ENCODE results near the gene EVA1C. TPM values are rescaled to one million over a fixed set of nuclear protein-coding genes. Genes with fewer than 3 reads are reported as not detected.
"Not testable (repeated sequence)": the region's sequence is repeated elsewhere in the genome, so short reads cannot be mapped to it uniquely, and the experiment has no call there.

The EVA1C gene
- total and polyA plus RNA-seq, 3 donors from 2014 or later = 28.4 to 47.0 (median 44.2) TPM

DNA sequence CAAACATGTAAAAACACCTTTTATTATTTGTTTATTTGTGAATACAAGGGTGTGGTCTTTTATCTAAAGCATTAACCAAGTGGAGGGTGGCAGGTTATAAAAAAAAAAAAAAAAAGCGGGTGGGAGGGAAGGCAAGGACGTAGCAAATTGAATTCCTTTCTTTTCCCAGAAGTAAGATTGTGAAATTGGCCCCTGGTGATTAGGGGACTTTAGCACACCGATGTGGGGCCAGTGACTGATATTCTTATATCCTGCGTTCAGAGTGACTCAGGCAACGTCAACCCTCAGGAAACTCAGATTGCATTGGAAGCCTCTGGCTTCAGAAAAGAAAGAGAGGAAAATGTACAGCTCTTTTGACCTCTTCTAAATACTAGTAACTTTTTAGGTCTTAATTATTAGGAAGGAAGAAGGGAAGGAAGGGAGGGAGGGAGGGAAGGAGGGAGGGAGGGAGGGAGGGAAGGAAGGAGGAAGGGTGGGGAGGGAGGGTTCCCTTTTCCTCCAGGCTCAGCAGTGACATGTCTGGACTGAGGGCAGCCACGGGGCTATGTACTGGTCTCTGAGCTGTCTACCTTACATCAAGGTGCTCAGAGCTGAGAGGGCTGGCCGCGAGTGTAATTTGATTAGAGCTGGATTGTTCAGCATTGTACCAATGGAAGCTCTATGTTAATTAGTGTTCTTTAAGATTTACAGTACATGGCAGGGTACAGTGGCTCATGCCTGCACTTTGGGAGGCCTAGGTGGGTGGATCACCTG, 30.2 kb downstream of the EVA1C start:
- Histone ChIP-seq H3K4me1 (no peaks in the 10 kb centered on the region), H3K4me3 (no peak overlapping the region), H3K36me3 (ENCODE audit: low read depth, missing control alignments) (no peaks in the 10 kb centered on the region), H3K27ac (no peak overlapping the region), H3K9me3 (no peaks in the 10 kb centered on the region), H3K27me3 (no peaks in the 10 kb centered on the region)
- TF ChIP-seq POLR2A (IDR thresholded peaks at IDR 0.05) = no peak
- TF ChIP-seq CTCF (IDR thresholded peaks at IDR 0.05) = no peak
- no peak for DNase-seq
- intact Hi-C loops (cut with DNase I; ENCODE audit: low total_unique reads) = no loop called here
- WGBS, 2 donors = 84 to 89% methylated on average over 8 of the region's 8 CpGs

DNA sequence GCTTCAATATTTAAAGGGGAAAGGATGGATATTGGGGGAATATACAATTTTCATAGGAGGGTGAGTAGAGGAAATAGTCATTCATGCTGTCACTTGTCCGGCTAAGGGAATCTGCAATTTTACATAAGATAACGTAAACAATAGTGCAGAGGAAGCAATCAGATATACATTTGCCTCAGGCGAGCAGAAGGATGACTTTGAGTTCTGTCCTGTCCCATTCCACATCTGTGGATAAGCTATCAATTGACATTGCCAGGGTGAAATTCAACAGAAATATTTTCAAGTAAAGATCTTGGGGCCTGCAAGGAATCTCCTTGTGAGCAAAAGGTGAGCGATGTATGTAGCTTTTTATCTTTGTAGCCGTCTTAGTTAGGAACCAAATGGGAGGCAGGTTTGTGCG, 32.6 kb downstream of the EVA1C start:
- no peak for TF ChIP-seq POLR2A (IDR thresholded peaks at IDR 0.05)
- TF ChIP-seq CTCF (IDR thresholded peaks at IDR 0.05) = no peak
- Histone ChIP-seq H3K27me3 (no peaks in the 10 kb centered on the region), H3K9me3 (no peaks in the 10 kb centered on the region), H3K36me3 (ENCODE audit: low read depth, missing control alignments) (no peaks in the 10 kb centered on the region), H3K4me3 (no peak overlapping the region), H3K4me1 (peaks cover 2% of the 10 kb centered on the region), H3K27ac (no peak overlapping the region)
- no peak for DNase-seq
- intact Hi-C loops (cut with DNase I; ENCODE audit: low total_unique reads) = no loop called here
- WGBS, 2 donors = 94% methylated on average over 6 of the region's 6 CpGs

GRCh38 chr21:32446440-32446839, 33.9 kb downstream of the EVA1C start:
- intact Hi-C loops (cut with DNase I; ENCODE audit: low total_unique reads); H3K9me3 ChIP-seq; H3K27ac ChIP-seq; DNase-seq; H3K27me3 ChIP-seq; H3K36me3 ChIP-seq (ENCODE audit: low read depth, missing control alignments); H3K4me3 ChIP-seq: not testable (repeated sequence)
- 98 to 99% methylated on average over 3 of the region's 3 CpGs for WGBS, 2 donors
- H3K4me1 ChIP-seq = peaks cover 16% of the 10 kb centered on the region

- DNase-seq = no peak
- Histone ChIP-seq H3K4me1 (peaks cover 19% of the 10 kb centered on the region), H3K27me3 (no peaks in the 10 kb centered on the region), H3K9me3 (no peaks in the 10 kb centered on the region), H3K36me3 (ENCODE audit: low read depth, missing control alignments) (no peaks in the 10 kb centered on the region), H3K27ac (no peak overlapping the region), H3K4me3 (no peak overlapping the region)
- intact Hi-C loops (cut with DNase I; ENCODE audit: low total_unique reads) = no loop called here
- WGBS, 2 donors = 86 to 99% methylated on average over 4 to 5 of the region's 5 CpGs
- TF ChIP-seq POLR2A (IDR thresholded peaks at IDR 0.05) (no peak), CTCF (IDR thresholded peaks at IDR 0.05) (no peak)
These were observed 34.7 kb downstream of the EVA1C start for GRCh38 chr21:32447224-32447623.

- H3K27me3 ChIP-seq = no peaks in the 10 kb centered on the region
- no peak overlapping the region for H3K4me3 ChIP-seq
- H3K36me3 ChIP-seq (ENCODE audit: low read depth, missing control alignments) = no peaks in the 10 kb centered on the region
- no peak for DNase-seq
- intact Hi-C loops (cut with DNase I; ENCODE audit: low total_unique reads) = no loop called here
- H3K4me1 ChIP-seq = peaks cover 19% of the 10 kb centered on the region
- WGBS, 2 donors = 85 to 91% methylated on average over 6 of the region's 6 CpGs
- no peak overlapping the region for H3K27ac ChIP-seq
- TF ChIP-seq POLR2A (IDR thresholded peaks at IDR 0.05) (no peak), CTCF (IDR thresholded peaks at IDR 0.05) (no peak)
- H3K9me3 ChIP-seq = no peaks in the 10 kb centered on the region
These were observed 36.5 kb downstream of the EVA1C start for GRCh38 chr21:32448803-32449594.

GRCh38 chr21:32450881-32451701, 38.6 kb downstream of the EVA1C start:
- H3K4me1 ChIP-seq = peaks cover 22% of the 10 kb centered on the region

GRCh38 chr21:32452191-32452590, 39.7 kb downstream of the EVA1C start:
- H3K27ac ChIP-seq; H3K9me3 ChIP-seq; H3K27me3 ChIP-seq; H3K36me3 ChIP-seq (ENCODE audit: low read depth, missing control alignments); DNase-seq; H3K4me3 ChIP-seq; intact Hi-C loops (cut with DNase I; ENCODE audit: low total_unique reads): not testable (repeated sequence)
- H3K4me1 ChIP-seq = peaks cover 33% of the 10 kb centered on the region
- WGBS, 2 donors = 95 to 100% methylated on average over 5 to 8 of the region's 8 CpGs

More at GRCh38 chr21:32450881-32451701, 38.6 kb downstream of the EVA1C start:
- peak; percentile 75 for DNase-seq
- peak overlapping the region; percentile 68 to 80 for H3K27ac ChIP-seq
- intact Hi-C loops (cut with DNase I; ENCODE audit: low total_unique reads); H3K9me3 ChIP-seq; H3K4me3 ChIP-seq; H3K36me3 ChIP-seq (ENCODE audit: low read depth, missing control alignments); H3K27me3 ChIP-seq: not testable (repeated sequence)
- 37 to 51% methylated on average over 14 of the region's 14 CpGs for WGBS, 2 donors
